Gastroesophageal sphincter (tissue), 3 donors: Measurements from ENCODE around the gene CEBPE.

Experiments used
- CTCF ChIP-seq, 4 experiments: fragments of 200-600 bp in 2 of 4; fragments of 450-650 bp in 2 of 4; sonication (generic) in 1 of 4; IDR thresholded peaks; one replicate each; pipeline ENCODE4 v1.5.1; 2017 to 2019; ENCODE audit warnings: antibody characterized with exemption in 4 of 4, mild to moderate bottlenecking in 2 of 4, moderate library complexity in 2 of 4
- POLR2A ChIP-seq, 2 donors: fragments of 450-650 bp; IDR thresholded peaks; one replicate each; pipeline ENCODE4 v1.6.1; 2017; ENCODE audit warnings: antibody characterized with exemption in 2 of 2, mild to moderate bottlenecking in 2 of 2, moderate library complexity in 1 of 2
- POLR2AphosphoS5 ChIP-seq: sonication (generic); formaldehyde crosslinking; IDR thresholded peaks from one replicate; pipeline ENCODE4 v1.6.1; 2017; ENCODE audit warnings: antibody characterized with exemption

- TF ChIP-seq POLR2A (IDR thresholded peaks at IDR 0.05) (no peak), CTCF (IDR thresholded peaks at IDR 0.05) (no peak), POLR2AphosphoS5 (no peak)
Measured at GRCh38 chr14:23127861-23128260, 8.8 kb upstream of the CEBPE start.
